ENCODE results near the gene AHSP.
A peak's percentile ranks its signal among the peaks of the same experiment; 100 is the strongest.
"Not testable (repeated sequence)": the region's sequence is repeated elsewhere in the genome, so short reads cannot be mapped to it uniquely, and the experiment has no call there.

Gene AHSP, protein sequence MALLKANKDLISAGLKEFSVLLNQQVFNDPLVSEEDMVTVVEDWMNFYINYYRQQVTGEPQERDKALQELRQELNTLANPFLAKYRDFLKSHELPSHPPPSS

DNA sequence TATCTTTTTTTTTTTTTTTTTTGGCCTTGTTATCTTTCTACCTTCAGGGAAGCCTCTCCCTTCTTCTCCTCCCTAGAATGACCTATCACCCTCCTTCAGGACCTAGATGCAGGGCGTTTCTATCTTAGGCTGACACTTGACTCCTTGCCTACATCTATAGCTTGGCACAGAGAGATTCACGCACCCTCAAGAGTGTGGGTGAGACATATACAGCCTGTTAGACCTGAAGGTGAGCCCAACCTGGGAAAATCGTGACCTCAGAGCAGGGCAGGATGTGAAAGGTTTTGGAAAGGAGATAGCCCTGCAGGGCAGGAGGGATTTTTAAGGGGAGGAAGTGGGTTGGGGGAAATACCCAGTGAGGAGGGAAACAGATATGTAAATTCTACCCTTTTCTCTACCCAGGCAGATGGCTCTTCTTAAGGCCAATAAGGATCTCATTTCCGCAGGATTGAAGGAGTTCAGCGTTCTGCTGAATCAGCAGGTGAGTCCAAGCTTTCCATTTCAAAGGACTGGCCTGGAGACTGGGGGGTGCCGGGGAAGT, at the start of gene AHSP:
Gene AHSP, plus strand, starts transcription at position 167 of the 541 bp plus-strand sequence. Its CDS starts 240 bp downstream, at position 407.
- no peak for DNase-seq (ENCODE audit: low read depth)

DNA sequence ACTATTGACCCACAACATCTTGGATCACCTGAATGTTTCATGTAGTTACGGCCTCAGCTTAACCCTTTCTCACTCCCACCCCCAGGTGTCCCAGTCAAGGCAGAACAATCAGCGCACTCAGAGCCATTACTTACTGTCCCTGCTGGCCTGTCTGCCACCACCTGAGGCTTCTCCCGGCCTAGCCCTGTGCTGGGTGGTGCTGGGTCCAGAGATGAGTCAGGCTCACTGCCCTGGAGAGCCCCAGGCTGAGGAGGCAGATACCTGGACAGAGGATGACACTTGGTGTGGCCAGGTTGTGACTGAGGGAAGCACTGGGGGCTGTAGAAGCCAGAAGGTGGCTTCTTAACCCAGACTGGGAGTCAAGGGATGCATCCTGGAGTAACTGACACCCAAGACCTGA, 48.7 kb upstream of the AHSP start:
- DNase-seq (ENCODE audit: low read depth): no peak

DNA sequence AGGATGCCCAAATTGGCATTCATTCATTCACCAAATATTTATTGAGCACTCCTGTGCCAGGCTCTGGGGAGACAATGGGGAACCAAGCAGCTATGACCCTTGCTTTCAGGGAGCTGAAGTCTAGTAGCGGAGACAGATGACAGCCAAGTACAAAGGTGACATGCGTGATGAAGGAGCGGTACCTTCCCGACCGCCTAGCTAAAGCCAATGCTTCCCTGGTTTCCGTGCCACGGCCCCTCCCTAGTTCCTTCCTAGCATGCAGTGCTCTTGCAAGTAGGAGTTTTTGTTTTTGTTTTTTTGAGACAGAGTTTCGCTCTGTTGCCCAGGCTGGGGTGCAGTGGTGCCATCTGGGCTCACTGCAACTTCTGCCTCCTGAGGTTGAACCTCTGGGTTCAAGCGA, 47.9 kb upstream of the AHSP start:
- no peak for DNase-seq (ENCODE audit: low read depth)

DNA sequence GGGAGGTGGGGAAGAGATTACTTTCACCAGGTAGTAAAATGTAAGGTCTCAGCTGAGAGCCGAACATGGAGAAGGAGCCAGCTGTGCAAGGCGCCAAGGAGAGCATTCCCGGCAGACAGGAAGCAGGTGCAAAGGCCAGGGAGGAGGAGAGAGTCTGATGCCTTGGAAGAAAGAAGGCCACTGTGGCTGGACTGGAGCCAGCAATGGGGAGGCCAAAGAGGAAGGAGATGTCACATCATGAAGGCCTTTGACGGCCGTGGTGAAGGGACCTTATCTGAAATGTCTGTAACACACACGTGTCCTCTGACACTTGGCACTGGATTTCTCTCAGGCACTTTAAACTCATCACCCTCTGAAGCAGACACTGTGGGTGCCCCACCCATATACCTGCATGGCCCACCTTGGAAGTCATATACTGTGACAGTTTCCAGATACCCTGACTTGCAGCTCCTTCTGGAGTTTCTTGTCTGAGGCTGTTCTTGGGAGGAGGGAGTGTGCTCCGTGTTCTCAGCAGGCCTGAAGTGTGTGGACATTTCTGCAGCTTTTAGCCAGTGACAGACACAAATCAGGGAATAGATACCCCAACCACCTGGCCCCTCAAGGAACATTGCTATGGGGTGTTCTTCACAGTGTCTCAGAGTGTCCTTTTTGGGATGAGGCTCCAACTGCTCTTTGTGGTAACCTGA, 46.7 kb upstream of the AHSP start:
- no peak for DNase-seq (ENCODE audit: low read depth)

DNA sequence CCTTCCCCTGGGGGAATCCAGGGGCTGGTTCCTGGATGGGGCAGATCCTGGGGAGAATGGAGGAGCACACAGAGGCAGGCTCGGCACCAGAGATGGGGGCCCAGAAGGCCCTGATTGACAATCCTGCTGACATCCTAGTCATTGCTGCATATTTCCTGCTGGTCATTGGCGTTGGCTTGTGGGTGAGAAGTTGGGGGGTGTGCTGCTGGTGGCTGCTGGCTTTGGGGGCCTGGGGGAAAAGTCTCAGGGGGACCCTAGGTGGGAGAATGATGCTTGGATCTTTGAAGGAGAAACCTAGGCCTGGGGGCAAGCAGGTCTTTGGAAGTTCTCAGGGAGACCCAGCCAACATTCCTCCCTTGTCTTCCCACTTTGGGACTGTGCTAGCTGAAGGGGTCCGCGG, 44.6 kb upstream of the AHSP start, which contains the start of gene SLC5A2:
Gene SLC5A2, plus strand, starts transcription at position 43 of the 400 bp plus-strand sequence. Its CDS starts 14 bp downstream, at position 57.
- DNase-seq (ENCODE audit: low read depth): no peak

DNA sequence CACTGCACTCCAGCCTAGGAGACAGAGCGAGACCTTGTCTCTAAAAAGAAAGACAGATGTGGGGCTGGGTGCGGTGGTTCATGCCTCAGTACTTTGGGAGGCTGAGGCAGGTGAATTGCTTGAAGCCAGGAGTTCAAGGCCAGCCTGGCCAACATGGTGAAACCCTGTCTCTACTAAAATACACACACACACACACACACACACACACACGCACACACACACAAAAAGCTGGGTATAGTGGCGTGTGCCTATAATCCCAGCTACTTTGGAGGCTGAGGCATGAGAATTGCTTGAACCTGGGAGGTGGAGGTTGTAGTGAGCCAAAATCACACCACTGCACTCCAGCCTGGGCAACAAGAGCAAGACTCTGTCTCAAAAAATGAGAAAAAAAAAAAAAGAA, 43.7 kb upstream of the AHSP start:
- not testable (repeated sequence) for DNase-seq (ENCODE audit: low read depth)

DNA sequence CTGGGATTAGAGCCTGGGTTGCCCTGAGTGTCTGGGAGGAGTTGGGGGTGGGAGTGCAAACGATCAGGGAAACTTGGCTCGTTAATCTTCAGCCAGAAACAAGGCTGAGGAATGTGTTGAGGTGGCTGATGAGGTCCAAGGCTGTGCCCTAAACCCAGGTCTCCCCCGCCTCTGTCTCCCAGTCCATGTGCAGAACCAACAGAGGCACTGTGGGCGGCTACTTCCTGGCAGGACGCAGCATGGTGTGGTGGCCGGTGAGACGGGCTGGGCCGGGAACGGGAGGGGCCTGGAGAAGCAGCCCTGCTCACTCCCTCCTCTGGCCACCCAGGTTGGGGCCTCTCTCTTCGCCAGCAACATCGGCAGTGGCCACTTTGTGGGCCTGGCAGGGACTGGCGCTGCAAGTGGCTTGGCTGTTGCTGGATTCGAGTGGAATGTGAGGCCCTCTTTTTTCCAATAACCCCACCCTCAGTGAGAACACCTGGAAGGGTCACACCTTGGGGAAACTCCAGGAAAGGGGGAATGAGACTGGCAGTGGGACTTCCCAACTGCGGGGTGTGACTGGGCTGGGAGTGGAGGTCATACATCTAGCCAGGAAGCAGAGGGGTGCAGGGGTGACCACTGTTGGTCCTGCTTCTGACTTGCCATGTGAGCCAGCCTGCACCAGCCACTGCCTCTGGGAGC, 43.1 kb upstream of the AHSP start:
- DNase-seq (ENCODE audit: low read depth): no peak

DNA sequence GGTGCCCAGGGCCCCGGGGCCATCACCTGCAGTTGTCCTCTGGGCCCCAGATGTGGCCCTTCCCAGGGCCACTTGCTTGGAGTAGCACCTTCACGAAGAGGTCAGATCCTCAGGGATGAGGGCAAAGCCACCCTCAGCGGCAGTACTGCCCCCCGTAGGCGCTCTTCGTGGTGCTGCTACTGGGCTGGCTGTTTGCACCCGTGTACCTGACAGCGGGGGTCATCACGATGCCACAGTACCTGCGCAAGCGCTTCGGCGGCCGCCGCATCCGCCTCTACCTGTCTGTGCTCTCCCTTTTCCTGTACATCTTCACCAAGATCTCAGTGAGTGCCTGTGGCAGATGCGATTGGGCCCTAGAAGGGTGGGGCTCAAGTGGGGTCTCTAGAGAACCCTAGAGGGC, 42.1 kb upstream of the AHSP start:
- no peak for DNase-seq (ENCODE audit: low read depth)

DNA sequence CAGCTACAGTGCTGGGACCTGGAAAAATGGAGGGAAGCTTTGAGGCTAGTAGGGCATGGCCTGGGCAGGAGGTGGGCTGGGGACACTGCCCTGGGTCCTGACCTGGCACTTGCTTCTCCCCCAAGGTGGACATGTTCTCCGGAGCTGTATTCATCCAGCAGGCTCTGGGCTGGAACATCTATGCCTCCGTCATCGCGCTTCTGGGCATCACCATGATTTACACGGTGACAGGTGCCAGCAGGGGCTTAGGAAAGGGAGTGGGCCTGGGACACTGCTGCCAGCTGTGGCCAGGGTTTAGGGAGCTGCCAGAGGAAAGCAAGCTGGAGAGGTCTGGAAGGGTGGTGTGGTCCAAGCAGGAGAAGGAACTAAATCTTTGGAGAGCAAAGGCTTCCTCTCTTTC, 41.7 kb upstream of the AHSP start:
- DNase-seq (ENCODE audit: low read depth): no peak

DNA sequence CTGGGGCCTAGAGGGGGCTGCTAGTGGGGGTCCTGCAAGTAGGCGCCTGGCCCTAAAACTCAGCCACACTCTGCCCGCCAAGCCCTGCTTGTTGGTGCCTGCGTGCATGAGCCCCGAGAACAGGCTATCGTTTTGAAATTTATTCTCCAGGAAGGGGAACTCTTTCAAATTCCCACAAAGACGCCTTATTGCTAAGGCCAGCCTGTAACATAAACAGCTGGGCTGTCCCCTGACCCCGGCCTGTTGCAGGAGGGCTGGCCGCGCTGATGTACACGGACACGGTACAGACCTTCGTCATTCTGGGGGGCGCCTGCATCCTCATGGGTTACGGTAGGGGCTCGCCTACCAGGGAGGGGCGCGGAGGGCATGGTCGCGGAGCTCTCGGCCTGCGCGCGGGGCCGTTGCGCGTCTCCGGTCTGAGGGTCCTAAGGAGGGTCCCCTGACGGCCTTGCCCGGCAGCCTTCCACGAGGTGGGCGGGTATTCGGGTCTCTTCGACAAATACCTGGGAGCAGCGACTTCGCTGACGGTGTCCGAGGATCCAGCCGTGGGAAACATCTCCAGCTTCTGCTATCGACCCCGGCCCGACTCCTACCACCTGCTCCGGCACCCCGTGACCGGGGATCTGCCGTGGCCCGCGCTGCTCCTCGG, 40.5 kb upstream of the AHSP start:
- DNase-seq (ENCODE audit: low read depth): no peak

DNA sequence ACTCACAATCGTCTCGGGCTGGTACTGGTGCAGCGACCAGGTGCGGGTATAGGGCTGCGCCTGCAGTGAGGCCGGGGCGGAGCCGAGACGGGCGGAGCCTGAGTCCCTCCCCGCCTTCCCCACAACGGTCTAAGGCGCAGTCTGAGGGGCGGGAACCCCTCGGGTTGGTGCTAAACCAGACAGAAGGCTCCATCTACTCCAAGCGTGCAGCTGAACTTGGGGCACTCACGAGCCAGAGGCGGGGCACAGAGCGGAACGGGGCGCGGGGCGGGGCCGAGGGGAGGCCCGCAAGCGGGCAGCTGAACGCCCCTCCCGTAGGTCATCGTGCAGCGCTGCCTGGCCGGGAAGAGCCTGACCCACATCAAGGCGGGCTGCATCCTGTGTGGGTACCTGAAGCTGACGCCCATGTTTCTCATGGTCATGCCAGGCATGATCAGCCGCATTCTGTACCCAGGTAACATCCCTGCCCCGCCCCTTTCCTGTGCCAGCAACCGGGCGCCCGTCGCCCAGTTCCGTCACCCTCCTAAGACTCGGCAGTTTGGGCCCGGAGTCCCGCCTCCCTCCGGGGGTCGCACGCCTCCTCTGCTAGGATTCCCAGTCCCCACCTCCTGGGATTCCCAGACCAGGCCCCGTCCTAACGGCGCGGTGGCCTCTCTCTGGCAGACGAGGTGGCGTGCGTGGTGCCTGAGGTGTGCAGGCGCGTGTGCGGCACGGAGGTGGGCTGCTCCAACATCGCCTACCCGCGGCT, 39.8 kb upstream of the AHSP start:
- peak; percentile 59 for DNase-seq (ENCODE audit: low read depth)

DNA sequence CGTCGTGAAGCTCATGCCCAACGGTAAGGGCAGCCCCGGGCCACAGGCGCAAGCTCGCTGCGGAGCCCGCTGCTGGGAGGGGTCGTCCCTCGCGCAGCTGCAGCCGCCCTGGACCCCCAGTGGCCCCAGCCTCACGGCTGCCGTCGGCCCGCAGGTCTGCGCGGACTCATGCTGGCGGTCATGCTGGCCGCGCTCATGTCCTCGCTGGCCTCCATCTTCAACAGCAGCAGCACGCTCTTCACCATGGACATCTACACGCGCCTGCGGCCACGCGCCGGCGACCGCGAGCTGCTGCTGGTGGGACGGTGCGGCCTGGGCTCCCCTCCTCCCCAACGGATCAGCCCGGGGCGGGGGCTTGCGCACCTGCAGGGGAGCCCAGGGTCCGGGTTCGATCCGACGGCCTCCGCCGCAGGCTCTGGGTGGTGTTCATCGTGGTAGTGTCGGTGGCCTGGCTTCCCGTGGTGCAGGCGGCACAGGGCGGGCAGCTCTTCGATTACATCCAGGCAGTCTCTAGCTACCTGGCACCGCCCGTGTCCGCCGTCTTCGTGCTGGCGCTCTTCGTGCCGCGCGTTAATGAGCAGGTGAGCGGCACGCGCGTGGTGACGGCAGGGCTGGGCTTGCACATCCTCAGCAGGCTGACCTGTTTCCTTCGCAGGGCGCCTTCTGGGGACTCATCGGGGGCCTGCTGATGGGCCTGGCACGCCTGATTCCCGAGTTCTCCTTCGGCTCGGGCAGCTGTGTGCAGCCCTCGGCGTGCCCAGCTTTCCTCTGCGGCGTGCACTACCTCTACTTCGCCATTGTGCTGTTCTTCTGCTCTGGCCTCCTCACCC, 39.0 kb upstream of the AHSP start:
- DNase-seq (ENCODE audit: low read depth): no peak

DNA sequence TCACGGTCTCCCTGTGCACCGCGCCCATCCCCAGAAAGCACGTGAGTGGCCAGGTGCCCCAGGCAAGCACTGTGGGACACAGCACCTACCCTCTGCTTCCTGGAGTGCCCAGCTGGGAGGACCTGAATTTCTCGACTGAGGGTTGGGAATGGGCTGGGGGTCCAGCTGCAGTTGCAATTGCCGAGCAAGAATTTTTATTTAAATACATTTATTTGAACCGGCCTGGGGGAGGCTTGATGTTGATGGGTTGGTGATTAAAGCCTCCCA, 38.5 kb upstream of the AHSP start:
- DNase-seq (ENCODE audit: low read depth): no peak

DNA sequence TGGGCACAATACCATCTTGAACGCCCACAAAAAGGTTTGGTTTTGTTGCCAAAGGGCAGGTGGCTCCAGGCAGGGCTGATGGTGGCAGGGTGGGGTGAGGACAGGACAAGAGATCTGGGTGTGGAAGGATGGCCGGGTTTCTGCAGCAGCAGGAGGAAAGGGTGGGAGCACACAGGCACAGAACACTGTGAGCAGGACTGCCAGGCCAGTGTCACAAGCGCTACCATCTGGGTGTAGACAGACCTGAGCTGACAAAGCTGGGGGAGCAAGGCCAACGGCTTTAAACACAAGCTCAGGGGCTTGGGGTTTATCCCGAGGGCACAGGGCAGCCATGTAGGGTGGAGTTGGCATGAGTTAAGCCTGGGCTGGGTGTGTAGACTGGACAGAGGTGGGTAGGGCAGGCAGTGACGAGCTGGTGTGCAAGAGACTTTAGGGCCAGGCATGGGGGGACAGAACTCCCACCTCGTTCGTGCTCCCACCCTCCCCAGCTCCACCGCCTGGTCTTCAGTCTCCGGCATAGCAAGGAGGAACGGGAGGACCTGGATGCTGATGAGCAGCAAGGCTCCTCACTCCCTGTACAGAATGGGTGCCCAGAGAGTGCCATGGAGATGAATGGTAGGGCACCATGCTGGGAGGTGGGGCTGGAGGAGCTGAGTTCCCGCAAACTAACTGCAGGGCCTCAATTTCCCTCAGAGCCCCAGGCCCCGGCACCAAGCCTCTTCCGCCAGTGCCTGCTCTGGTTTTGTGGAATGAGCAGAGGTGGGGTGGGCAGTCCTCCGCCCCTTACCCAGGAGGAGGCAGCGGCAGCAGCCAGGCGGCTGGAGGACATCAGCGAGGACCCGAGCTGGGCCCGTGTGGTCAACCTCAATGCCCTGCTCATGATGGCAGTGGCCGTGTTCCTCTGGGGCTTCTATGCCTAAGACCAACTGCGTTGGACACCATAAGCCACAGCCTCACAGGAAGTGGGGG, 37.8 kb upstream of the AHSP start:
- DNase-seq (ENCODE audit: low read depth): no peak

DNA sequence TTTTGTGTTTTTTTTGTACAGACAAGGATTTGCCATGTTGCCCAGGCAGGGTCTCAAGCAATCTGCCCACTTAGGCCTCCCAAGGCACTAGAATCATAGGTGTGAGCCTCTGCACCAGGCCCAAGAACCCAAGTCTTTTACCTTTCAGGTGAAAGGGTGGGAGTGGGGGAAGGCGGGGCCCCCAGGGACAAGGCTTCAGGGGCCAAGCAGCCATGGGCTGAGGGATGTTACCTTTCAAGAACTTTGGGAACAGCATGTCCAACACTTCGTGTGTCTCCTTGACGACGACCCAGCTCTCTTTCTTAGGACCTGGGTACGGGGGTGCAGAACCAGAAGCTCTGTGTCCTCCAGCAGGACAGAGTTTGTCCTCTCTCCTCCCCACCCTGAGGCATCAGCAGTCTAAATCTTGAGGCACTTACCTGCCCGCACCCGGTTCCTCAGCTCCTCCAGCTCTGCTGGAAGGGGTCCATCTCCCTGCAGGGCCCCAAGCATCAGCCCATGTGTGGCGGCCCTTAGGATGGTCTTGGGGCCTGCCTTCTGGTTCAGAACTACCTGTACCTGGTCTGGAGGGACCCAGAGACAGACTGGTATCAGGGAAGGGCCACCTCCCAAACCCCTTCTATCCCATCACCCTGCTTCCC, 35.8 kb upstream of the AHSP start:
- DNase-seq (ENCODE audit: low read depth): no peak

DNA sequence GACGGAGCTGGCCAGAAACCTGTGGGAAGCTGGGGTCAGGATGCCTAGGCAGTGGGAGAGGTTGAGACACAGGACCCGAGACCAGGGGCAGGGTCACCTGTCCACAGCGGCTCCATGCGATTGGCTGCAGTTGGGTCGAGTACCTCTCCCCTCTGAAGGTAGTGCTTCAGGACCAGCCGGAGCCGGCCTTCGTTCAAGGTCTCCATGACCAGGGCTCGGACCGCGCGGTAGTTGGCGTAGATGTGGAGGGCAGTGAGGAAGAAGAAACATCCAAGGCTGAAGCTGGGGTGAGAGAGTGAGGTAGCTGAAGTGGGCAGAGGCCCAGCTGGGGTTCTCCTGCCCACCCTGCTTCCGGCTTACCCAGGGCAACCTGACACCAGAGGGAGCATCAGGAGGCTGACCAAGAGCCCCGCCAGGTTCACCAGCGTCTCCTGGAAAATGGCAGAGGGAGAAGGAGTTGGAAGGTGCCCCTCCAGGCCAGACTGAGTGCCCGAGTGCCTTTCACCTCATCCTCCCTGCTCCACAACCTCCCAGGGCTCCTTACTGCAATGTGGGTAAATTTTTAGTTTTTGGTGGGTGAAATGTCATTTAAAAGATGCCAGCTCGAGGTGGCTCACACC, 34.1 kb upstream of the AHSP start:
- no peak for DNase-seq (ENCODE audit: low read depth)

DNA sequence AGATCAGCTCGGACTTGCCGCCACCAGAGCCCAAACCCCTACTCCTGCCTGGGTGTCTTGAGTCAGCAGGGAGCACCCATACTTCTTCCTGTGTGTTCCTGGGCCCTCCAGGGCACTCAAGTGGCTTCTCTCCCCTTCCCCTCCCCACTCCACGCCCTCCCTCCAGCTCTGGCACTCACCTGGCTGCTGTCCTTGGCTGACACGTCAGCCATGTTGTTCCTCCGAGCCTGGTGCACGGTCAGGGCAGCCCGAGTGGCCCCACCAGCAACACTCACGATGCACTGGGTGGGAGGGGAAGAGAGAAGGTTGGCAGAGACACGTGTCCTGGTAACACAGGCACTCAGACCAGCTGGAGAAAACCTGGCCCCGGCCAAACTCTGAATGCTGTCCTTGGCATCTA, 31.0 kb upstream of the AHSP start:
- DNase-seq (ENCODE audit: low read depth): no peak

DNA sequence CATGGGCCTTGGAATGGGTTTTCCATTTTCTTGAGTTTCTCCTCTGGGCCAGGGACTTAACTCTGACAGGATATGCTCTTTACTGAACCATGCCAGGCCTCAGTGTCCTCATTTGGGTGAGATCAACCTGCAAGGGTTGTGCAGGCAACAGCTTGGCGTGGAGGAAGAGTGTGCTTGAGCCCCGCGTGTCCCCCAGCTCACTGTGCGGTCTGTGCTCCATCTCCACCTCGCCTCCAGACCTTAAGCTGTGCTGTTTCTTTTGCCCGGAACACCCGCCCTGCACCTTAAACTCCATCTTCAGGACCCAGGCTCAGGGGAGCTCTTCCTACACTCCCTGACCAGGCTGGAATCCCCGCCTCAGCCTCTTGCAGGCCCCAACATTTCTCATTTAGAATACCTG, 29.2 kb upstream of the AHSP start:
- no peak for DNase-seq (ENCODE audit: low read depth)

DNA sequence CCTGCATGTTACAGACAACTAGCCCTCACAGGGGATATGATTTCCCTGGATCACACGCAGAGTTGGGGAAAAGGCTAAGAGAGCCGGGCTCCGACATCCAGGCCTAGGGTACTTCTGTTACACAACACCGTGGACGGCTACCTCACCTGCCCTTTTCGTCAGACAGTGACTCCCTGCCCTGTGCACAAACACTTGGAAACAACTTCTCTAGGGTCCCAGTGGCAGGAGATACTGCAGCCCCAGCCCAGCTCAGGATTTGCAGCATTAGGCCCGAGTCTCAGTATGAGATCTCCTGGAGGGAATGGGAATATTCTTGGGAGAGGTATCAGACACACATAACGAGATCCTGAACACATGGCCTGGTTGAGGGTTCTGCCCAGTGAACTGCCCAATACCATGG, 27.8 kb upstream of the AHSP start:
- no peak for DNase-seq (ENCODE audit: low read depth)
